Spleen (tissue), 7 donors: ENCODE results near the gene NCBP3.

Experiments used
- POLR2A ChIP-seq, 3 donors: fragments of 450-650 bp; IDR thresholded peaks; one replicate each; pipeline ENCODE4 v1.5.1; 2017; ENCODE audit warnings: antibody characterized with exemption in 3 of 3, mild to moderate bottlenecking in 1 of 3
- POLR2AphosphoS5 ChIP-seq, 3 donors: sonication (generic); formaldehyde crosslinking; IDR thresholded peaks; one replicate each; pipeline ENCODE4 v1.5.1; 2017; ENCODE audit warnings: antibody characterized with exemption in 3 of 3
- TF ChIP-seq, protein P1 (sequence below), 11 experiments: fragments of 200-600 bp in 7 of 11; fragments of 450-650 bp in 4 of 11; sonication (generic) in 4 of 11; IDR thresholded peaks in 8 of 11; conservative IDR thresholded peaks in 3 of 11; 1 replicate in 7 of 11; 2 replicates in 4 of 11; pipeline versions ENCODE4 v1.4.0 to v1.8.0; 2016 to 2021; ENCODE audit warnings: antibody characterized with exemption in 11 of 11, inconsistent platforms in 4 of 11, mild to moderate bottlenecking in 1 of 11
- donor health status: DM: no; HTN: no; CAD: no; lungs with moderate emphysema.
- donor health status: DM: no; HTN: no; CAD: no.
- donor health status: DM: no; HTN: no; CAD: no.

DNA sequence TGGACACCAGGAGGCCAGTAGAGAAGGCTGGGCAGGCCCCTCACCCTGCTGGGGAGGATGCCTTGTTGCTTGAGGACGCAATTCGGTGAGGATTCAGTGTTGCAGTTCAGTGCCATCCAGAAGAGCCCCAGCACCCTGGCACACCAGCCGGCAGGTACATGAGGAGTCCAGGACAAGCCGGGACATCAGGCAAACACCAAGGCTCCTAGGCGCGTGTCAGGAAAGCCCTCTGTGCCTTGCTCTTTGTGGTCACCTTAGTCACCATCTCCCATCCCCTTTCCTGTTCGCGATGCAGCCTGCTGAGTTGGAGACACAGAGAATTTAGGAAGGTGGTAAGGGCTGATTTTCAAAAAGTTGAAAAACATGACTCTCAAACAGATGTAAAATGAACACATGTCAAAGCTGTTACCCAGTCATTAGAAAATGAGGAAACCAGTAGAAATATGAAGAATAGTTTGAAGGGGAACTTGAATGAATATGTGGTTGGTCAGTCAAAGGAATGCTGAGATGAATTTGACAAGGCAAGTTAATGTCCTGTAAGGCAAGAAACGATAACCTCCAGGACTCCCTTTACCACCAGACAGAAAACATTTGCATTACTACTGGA is 2.3 kb upstream of the NCBP3 start:
- TF ChIP-seq POLR2A (IDR thresholded peaks at IDR 0.05) (no peak), POLR2AphosphoS5 (IDR thresholded peaks at IDR 0.05) (no peak)
- TF ChIP-seq, protein P1, sequence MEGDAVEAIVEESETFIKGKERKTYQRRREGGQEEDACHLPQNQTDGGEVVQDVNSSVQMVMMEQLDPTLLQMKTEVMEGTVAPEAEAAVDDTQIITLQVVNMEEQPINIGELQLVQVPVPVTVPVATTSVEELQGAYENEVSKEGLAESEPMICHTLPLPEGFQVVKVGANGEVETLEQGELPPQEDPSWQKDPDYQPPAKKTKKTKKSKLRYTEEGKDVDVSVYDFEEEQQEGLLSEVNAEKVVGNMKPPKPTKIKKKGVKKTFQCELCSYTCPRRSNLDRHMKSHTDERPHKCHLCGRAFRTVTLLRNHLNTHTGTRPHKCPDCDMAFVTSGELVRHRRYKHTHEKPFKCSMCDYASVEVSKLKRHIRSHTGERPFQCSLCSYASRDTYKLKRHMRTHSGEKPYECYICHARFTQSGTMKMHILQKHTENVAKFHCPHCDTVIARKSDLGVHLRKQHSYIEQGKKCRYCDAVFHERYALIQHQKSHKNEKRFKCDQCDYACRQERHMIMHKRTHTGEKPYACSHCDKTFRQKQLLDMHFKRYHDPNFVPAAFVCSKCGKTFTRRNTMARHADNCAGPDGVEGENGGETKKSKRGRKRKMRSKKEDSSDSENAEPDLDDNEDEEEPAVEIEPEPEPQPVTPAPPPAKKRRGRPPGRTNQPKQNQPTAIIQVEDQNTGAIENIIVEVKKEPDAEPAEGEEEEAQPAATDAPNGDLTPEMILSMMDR (IDR thresholded peaks at IDR 0.05 in 8 of 11, conservative IDR thresholded peaks at IDR 0.05 in 3 of 11) = no peak
